ENCODE measurements around the gene FAM222A.

Gene FAM222A

DNA sequence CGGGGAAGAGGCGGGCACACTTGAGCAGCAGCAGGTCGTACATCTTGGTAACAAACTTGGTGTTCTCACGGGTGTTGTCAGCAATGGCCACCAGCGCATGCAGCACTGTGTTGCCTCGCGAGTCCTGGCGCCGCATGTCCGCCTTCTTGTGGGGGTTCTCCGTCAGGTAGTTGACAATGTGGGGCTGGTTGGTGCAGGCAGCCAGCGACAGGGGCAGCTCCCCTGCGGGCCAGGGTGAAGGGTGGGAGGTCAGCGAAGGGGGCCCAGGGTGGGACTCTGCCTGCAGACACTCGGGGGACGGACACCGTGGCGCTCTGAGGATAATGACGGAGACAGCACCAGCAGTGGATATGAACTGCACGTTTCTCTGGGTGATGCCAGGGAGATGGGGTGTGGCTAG lies 85.1 kb downstream of the FAM222A start:
- Histone ChIP-seq H3K9ac (ENCODE audit: low read length) (no peak overlapping the region), H3K79me2 (ENCODE audit: insufficient read depth, low read length) (no peaks in the 10 kb centered on the region), H3K27ac (ENCODE audit: low read depth, low read length) (no peak overlapping the region), H3K4me3 (ENCODE audit: insufficient read depth, low read length, poor library complexity, severe bottlenecking) (no peak overlapping the region), H3K9me2 (replicated peaks; ENCODE audit: insufficient read depth, low read length) (no peaks in the 10 kb centered on the region), H3K36me3 (ENCODE audit: low read length) (no peaks in the 10 kb centered on the region), H3K9me3 (ENCODE audit: insufficient read depth, low read length) (no peaks in the 10 kb centered on the region), H2AFZ (ENCODE audit: low read depth, low read length, severe bottlenecking) (no peak overlapping the region), H3F3A (ENCODE audit: insufficient read depth) (no peaks in the 10 kb centered on the region), H3K27me3 (ENCODE audit: low read length) (no peaks in the 10 kb centered on the region), H3K4me2 (ENCODE audit: low read depth, low read length, poor library complexity, severe bottlenecking) (no peak overlapping the region), H4K20me1 (ENCODE audit: low read depth, low read length) (no peaks in the 10 kb centered on the region)
- TF ChIP-seq EZH2phosphoT487 (conservative IDR thresholded peaks at IDR 0.05; ENCODE audit: low read length), result no peak
- TF ChIP-seq, protein P1, sequence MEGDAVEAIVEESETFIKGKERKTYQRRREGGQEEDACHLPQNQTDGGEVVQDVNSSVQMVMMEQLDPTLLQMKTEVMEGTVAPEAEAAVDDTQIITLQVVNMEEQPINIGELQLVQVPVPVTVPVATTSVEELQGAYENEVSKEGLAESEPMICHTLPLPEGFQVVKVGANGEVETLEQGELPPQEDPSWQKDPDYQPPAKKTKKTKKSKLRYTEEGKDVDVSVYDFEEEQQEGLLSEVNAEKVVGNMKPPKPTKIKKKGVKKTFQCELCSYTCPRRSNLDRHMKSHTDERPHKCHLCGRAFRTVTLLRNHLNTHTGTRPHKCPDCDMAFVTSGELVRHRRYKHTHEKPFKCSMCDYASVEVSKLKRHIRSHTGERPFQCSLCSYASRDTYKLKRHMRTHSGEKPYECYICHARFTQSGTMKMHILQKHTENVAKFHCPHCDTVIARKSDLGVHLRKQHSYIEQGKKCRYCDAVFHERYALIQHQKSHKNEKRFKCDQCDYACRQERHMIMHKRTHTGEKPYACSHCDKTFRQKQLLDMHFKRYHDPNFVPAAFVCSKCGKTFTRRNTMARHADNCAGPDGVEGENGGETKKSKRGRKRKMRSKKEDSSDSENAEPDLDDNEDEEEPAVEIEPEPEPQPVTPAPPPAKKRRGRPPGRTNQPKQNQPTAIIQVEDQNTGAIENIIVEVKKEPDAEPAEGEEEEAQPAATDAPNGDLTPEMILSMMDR (IDR thresholded peaks at IDR 0.05; ENCODE audit: insufficient read depth, low read length, poor library complexity, severe bottlenecking), result no peak

DNA sequence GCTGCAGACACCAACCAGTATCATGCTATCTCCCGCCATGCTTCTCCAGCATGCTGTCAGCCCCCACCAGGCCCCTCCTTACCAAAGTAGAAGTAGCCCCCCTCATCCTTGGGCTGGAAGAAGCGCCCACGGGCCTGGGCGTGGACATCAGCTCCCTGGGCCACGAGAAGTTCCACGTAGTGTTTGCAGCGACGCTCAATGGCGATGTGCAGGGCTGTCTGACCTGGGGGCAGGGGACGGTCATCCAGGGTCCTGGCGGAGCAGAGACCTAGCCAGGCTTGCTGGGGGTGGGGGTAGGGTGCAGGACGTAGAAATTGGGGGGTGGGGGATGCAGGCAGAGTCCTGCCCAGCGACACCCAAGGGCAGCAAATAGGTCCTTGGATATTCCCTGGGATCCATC lies 86.9 kb downstream of the FAM222A start:
- Histone ChIP-seq H3K9ac (ENCODE audit: low read length) (no peak overlapping the region), H4K20me1 (ENCODE audit: low read depth, low read length) (no peaks in the 10 kb centered on the region), H3K79me2 (ENCODE audit: insufficient read depth, low read length) (no peaks in the 10 kb centered on the region), H3K27ac (ENCODE audit: low read depth, low read length) (no peak overlapping the region), H3K9me2 (replicated peaks; ENCODE audit: insufficient read depth, low read length) (no peaks in the 10 kb centered on the region), H3K36me3 (ENCODE audit: low read length) (no peaks in the 10 kb centered on the region), H3F3A (ENCODE audit: insufficient read depth) (no peaks in the 10 kb centered on the region), H3K9me3 (ENCODE audit: insufficient read depth, low read length) (no peaks in the 10 kb centered on the region), H3K27me3 (ENCODE audit: low read length) (no peaks in the 10 kb centered on the region), H2AFZ (ENCODE audit: low read depth, low read length, severe bottlenecking) (no peak overlapping the region), H3K4me2 (ENCODE audit: low read depth, low read length, poor library complexity, severe bottlenecking) (no peak overlapping the region), H3K4me3 (ENCODE audit: insufficient read depth, low read length, poor library complexity, severe bottlenecking) (no peak overlapping the region)
- TF ChIP-seq, protein P1 (IDR thresholded peaks at IDR 0.05; ENCODE audit: insufficient read depth, low read length, poor library complexity, severe bottlenecking), result no peak
- TF ChIP-seq EZH2phosphoT487 (conservative IDR thresholded peaks at IDR 0.05; ENCODE audit: low read length), result no peak

DNA sequence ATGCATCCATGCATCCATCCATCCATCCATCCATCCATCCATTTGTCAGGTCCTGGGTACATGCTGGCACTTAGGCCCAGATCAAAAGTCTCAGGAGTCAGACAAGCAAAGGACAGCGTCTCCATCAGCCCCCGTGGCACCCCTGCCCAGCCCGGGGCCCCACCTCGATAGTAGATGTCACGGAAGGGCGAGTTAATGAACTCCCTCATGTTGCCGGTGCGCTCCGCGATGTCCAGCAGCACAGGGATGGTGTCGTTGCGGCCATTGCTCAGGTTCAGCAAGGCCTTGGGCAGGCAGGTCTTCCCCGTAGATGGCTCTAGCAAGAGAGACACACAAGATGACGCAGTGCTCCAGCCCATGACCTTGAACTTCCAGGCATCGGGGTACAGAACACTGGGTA lies 89.2 kb downstream of the FAM222A start:
- Histone ChIP-seq H3K9ac (ENCODE audit: low read length) (no peak overlapping the region), H3K4me3 (ENCODE audit: insufficient read depth, low read length, poor library complexity, severe bottlenecking) (no peak overlapping the region), H3K9me2 (replicated peaks; ENCODE audit: insufficient read depth, low read length) (no peaks in the 10 kb centered on the region), H3K79me2 (ENCODE audit: insufficient read depth, low read length) (no peaks in the 10 kb centered on the region), H3K27me3 (ENCODE audit: low read length) (no peaks in the 10 kb centered on the region), H3K4me2 (ENCODE audit: low read depth, low read length, poor library complexity, severe bottlenecking) (no peak overlapping the region), H3K27ac (ENCODE audit: low read depth, low read length) (no peak overlapping the region), H3K9me3 (ENCODE audit: insufficient read depth, low read length) (no peaks in the 10 kb centered on the region), H3F3A (ENCODE audit: insufficient read depth) (no peaks in the 10 kb centered on the region), H2AFZ (ENCODE audit: low read depth, low read length, severe bottlenecking) (no peak overlapping the region), H4K20me1 (ENCODE audit: low read depth, low read length) (no peaks in the 10 kb centered on the region), H3K36me3 (ENCODE audit: low read length) (no peaks in the 10 kb centered on the region)
- TF ChIP-seq, protein P1 (IDR thresholded peaks at IDR 0.05; ENCODE audit: insufficient read depth, low read length, poor library complexity, severe bottlenecking), result no peak
- TF ChIP-seq EZH2phosphoT487 (conservative IDR thresholded peaks at IDR 0.05; ENCODE audit: low read length), result no peak

All from SU-DHL-6 (cell line).